Nephron progenitor cell (in vitro differentiated cells): ENCODE results near the gene CD274.
A peak's percentile ranks its signal among the peaks of the same experiment; 100 is the strongest.

Experiments used
- DNase-seq: peaks from one replicate; pipeline ENCODE4 v3.0.0; 2021
- H3K27ac Mint-ChIP-seq: 2 replicates; pipeline ENCODE4 v1.8.0; 2021; ENCODE audit warnings: mild to moderate bottlenecking, moderate library complexity, mixed read lengths
- H3K27me3 Mint-ChIP-seq: 2 replicates; pipeline ENCODE4 v1.8.0; 2021; ENCODE audit warnings: mild to moderate bottlenecking, low read depth, mixed read lengths; ENCODE audit not compliant: poor library complexity
- H3K36me3 Mint-ChIP-seq: 2 replicates; pipeline ENCODE4 v1.8.0; 2021; ENCODE audit warnings: low read depth, mixed read lengths
- H3K4me1 Mint-ChIP-seq: 2 replicates; pipeline ENCODE4 v1.8.0; 2021; ENCODE audit warnings: mixed read lengths
- H3K4me3 Mint-ChIP-seq: 2 replicates; pipeline ENCODE4 v1.8.0; 2021; ENCODE audit warnings: mild to moderate bottlenecking, moderate library complexity, mixed read lengths
- H3K9me3 Mint-ChIP-seq: 2 replicates; pipeline ENCODE4 v1.8.0; 2021; ENCODE audit warnings: mild to moderate bottlenecking, moderate library complexity, mixed read lengths
- CTCF ChIP-seq: fragments of 200-600 bp; sonication (generic); IDR thresholded peaks from 2 replicates; pipeline ENCODE4 v1.5.0; 2021; ENCODE audit warnings: antibody characterized with exemption

The CD274 gene

GRCh38 chr9:5421163-5421562 lies 29.2 kb upstream of the CD274 start:
- no peak for DNase-seq
- no peak for TF ChIP-seq CTCF
- peak overlapping the region; percentile 27 for H3K27ac Mint-ChIP-seq
- H3K27me3 Mint-ChIP-seq, result no peaks in the 10 kb centered on the region
- H3K36me3 Mint-ChIP-seq, result peaks cover 11% of the 10 kb centered on the region
- H3K4me3 Mint-ChIP-seq, result no peak overlapping the region
- H3K9me3 Mint-ChIP-seq, result no peaks in the 10 kb centered on the region
- H3K4me1 Mint-ChIP-seq, result no peaks in the 10 kb centered on the region

GRCh38 chr9:5422276-5422675 lies 28.1 kb upstream of the CD274 start:
- no peak for TF ChIP-seq CTCF
- Mint-ChIP-seq H3K4me3 (no peak overlapping the region), H3K4me1 (no peaks in the 10 kb centered on the region), H3K27me3 (no peaks in the 10 kb centered on the region), H3K27ac (no peak overlapping the region), H3K36me3 (peaks cover 11% of the 10 kb centered on the region), H3K9me3 (no peaks in the 10 kb centered on the region)
- no peak for DNase-seq

- Mint-ChIP-seq H3K27me3 (no peaks in the 10 kb centered on the region), H3K4me3 (no peak overlapping the region), H3K36me3 (peaks cover 2% of the 10 kb centered on the region), H3K27ac (no peak overlapping the region), H3K4me1 (no peaks in the 10 kb centered on the region), H3K9me3 (no peaks in the 10 kb centered on the region)
- no peak for DNase-seq
- peak; percentile 45 for TF ChIP-seq CTCF
Measured at GRCh38 chr9:5425006-5425628, 25.2 kb upstream of the CD274 start.

GRCh38 chr9:5427005-5427404 lies 23.3 kb upstream of the CD274 start:
- no peaks in the 10 kb centered on the region for H3K4me1 Mint-ChIP-seq
- H3K4me3 Mint-ChIP-seq, result no peak overlapping the region
- peaks cover 20% of the 10 kb centered on the region for H3K36me3 Mint-ChIP-seq
- no peak for DNase-seq
- no peak for TF ChIP-seq CTCF
- H3K9me3 Mint-ChIP-seq, result peaks cover 4% of the 10 kb centered on the region
- no peak overlapping the region for H3K27ac Mint-ChIP-seq
- no peaks in the 10 kb centered on the region for H3K27me3 Mint-ChIP-seq

GRCh38 chr9:5428172-5428571 lies 22.2 kb upstream of the CD274 start:
- Mint-ChIP-seq H3K27me3 (peaks cover 5% of the 10 kb centered on the region), H3K4me3 (no peak overlapping the region), H3K4me1 (no peaks in the 10 kb centered on the region), H3K27ac (no peak overlapping the region), H3K36me3 (peaks cover 31% of the 10 kb centered on the region), H3K9me3 (peaks cover 16% of the 10 kb centered on the region)
- no peak for TF ChIP-seq CTCF
- DNase-seq, result no peak

- H3K27me3 Mint-ChIP-seq, result peaks cover 5% of the 10 kb centered on the region
- no peaks in the 10 kb centered on the region for H3K4me1 Mint-ChIP-seq
- no peak overlapping the region for H3K4me3 Mint-ChIP-seq
- H3K36me3 Mint-ChIP-seq, result peaks cover 37% of the 10 kb centered on the region
- DNase-seq, result no peak
- H3K9me3 Mint-ChIP-seq, result peaks cover 22% of the 10 kb centered on the region
- peak overlapping the region; percentile 78 for H3K27ac Mint-ChIP-seq
- TF ChIP-seq CTCF, result no peak
Measured at GRCh38 chr9:5428794-5429528, 21.4 kb upstream of the CD274 start.
